NCI-H1417 (cell line): ENCODE data around the gene CHAF1B.

ENCODE experiments used
- DNase-seq, 3 experiments: peaks; one replicate each; lab custom pipeline; 2025; lab: John Stamatoyannopoulos, UW

The CHAF1B gene

GRCh38 chr21:36427502-36427901 is 42.3 kb downstream of the CHAF1B start:
- DNase-seq = no peak

GRCh38 chr21:36428761-36429432 is 43.7 kb downstream of the CHAF1B start:
- peak in 1 of 3 experiments; percentile 7 for DNase-seq

DNA sequence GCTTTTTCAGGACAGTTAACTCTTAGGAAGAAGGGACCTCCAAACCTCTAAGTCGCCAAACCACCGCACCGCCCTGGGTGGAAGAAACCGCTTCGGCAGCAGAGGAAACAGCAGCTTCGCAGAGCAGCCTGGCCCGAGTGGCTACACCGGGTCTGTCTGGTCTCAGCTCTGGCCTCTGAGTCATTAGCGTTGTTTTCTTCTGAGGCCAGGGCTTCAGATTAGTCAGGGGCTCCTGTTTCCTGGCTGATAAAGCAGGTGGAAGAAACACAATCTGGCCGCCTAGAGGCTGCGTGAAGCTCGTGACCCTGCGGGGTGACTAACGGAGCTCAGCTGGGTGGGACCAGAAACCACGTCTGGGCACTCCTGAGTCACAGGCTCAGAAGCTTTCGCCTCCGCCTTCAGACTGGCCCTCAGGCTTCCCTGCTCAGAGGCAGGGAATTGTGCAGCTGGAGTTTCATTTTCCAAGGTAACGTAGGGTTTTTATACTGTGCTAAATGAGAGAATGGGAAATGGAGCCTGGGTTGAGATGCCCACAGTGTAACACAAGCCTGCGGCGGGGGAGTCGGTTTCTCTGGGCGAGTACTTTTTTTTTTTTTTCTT is 44.9 kb downstream of the CHAF1B start:
- peak in 1 of 3 experiments; percentile 47 for DNase-seq

- DNase-seq = no peak
Measured at GRCh38 chr21:36430841-36431240, 45.6 kb downstream of the CHAF1B start.

DNA sequence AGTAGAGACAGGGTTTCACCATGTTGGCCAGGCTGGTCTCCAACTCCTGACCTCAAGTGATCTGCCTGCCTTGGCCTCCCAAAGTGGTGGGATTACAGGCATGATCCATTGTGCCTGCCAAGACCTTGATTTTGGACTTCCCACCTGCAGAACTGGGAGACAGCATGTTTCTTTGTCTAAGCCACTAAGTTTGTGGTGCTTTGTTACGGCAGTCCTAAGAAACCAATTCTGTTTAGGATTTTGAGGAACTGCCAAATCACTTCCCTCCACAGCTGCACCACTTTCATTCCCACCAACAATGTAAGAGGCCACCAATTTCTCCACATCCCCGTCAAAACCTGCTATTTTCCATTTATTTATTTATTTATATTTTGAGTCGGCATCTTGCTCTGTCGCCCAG is 46.1 kb downstream of the CHAF1B start:
- DNase-seq = no peak

- DNase-seq = no peak
Measured at GRCh38 chr21:36433059-36433709, 48.0 kb downstream of the CHAF1B start.

DNA sequence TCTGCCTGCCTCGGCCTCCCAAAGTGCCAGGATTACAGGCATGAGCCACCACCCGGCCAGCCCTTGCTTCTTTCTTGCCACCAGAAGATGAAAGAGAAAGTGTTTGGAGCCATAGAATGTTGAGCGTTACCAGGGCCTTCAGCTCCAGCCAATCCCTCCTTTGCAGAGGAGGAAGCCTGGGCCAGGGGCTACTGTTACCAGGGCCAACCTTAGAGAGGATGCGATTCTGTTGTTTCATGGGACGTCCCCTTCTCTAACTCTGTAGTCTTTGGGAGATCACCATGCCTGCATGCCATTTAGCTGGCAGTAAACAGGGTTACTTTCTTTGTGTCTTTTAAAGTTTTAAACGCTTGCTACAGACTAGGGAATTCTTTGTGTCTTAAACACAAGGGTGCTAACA is 49.0 kb downstream of the CHAF1B start:
- no peak for DNase-seq

DNA sequence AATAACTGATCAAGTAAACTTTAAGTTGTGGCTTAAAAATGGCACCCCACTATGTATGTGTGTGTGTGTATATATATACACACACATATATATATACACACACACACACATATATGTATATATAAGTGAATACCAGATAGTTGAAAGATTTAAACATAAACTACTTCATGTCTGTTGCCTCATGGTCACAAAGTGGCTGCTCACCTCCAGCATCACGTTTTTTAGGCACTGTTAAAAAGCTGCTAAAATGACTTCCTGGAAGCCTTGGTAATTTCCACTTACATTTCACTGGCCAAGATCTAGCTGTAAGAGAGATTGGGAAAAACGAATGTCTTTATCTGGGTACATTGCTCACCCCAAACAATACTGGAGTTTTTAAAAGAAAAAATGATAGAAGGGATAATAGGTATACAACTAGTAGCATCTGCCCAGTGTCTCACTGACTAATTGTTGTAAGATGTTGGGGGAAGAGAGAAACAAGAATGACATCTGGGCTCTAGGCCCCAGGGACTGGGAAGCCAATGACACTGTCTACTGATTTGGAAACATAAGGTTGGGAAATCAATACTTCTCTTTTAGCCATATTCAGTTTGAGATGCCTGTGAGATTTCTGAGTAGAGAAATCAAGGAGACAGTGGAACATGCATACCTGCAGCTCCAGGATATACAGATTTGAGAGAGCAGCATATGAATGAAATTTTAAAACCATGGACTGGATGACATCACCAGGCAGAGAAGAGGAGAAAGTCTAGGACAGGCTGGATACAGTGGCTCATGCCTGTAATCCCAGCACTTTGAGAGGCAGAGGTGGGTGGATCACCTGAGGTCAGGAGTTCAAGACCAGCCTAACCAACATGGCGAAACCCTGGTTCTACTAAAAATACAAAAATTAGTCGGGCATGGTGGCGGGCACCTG is 51.9 kb downstream of the CHAF1B start:
- no peak for DNase-seq

DNA sequence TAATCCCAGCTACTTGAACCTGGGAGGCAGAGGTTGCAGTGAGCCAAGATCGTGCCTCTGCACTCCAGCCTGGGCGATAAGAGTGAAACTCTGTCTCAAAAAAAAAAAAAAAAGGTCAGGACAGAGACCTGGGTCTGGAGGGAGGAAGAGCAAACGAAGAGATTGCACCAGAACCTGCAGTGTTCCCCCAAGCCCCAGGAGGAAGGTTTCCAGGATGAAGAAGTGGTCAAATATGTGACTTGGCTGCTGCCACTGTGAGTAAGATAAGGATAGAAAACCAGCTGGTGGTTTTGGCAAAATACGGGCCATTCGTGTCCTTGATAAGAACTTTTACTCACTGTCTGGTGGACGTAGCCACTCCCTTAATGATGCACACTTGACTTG is 52.5 kb downstream of the CHAF1B start:
- DNase-seq = no peak

DNA sequence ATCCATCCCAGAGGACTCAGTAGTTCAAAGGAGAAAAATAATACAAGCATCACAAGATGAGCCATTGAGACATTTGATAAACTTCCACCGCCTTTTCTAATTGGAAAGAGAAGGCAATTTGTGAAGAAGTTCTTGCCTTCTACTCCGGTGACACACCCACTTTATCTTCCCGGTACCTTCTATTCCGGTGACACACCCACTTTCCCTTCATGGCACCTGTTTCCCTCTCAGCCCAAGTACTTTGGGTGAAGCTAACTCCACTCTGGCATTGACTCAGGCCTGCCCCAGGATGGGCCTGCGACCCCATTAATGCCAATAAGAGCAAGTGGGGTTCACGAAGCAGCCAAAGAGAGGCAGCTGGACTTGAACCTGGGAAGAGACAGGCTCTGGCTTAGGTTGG is 56.5 kb downstream of the CHAF1B start:
- DNase-seq = no peak

DNA sequence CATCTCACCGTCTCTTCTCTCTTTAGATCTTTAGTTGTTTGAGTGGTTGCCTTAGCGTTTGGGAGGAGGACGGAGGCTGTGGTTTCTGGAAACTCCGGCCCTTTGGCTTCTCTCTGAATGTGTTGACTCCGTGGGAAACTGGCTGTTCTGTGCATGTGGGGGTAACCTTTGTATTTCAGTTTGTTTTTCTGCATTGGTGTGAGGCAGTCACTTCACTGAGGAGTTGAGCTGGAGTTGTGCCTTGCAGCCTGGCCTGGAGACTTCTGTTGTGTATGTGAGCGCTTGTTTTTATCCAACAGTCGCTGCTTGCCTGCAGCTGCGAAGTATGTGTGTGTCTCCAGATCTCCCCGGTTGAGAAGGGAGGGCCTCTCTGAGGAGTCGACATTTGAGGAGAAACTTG is 61.1 kb downstream of the CHAF1B start:
- no peak for DNase-seq

DNA sequence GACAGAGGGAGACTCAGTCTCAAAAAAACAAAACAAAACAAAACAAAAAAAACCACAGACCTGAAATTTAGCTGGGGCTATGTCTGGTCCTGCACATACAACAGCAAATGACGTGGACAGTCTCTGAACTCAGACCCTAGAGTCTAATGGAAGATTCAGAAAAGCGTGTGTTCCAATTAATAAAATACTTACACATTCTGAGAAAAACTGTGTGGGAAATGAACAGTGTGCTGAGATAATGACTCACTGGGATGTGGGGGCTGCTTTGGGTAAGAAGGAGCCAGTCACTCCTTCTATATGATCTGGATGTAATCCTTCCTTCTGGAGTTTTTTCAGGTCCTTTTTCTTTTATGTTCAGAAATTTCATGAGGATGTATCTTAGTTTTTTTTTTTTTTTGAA is 65.3 kb downstream of the CHAF1B start:
- DNase-seq = no peak

DNA sequence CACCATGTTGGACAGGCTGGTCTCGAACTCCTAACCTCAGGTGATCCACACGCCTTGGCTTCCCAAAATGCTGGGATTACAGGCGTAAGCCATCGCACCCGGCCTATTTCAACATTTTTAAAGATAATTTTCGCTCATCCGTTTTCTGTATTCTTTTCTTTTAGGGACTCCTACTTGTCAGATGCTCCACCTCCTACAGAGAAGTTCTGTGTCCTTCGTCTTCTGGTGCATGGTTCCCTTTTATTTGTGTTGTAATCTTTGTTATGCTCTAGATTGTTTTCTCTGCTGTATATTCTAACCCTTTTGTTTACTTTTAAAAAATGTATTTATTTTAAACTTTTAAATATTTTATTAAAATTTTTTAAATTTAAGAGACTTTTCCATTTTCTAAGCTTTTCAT is 66.3 kb downstream of the CHAF1B start:
- no peak for DNase-seq

- no peak for DNase-seq
Measured at GRCh38 chr21:36452281-36452825, 67.2 kb downstream of the CHAF1B start.

GRCh38 chr21:36454093-36454531 is 68.9 kb downstream of the CHAF1B start:
- peak in 2 of 3 experiments; percentile 82 to 97 for DNase-seq

GRCh38 chr21:36454706-36455105 is 69.5 kb downstream of the CHAF1B start:
- peak in 2 of 3 experiments; percentile 61 to 77 for DNase-seq

- peak in 1 of 3 experiments; percentile 21 for DNase-seq
Measured at GRCh38 chr21:36456729-36457414, 71.7 kb downstream of the CHAF1B start.

DNA sequence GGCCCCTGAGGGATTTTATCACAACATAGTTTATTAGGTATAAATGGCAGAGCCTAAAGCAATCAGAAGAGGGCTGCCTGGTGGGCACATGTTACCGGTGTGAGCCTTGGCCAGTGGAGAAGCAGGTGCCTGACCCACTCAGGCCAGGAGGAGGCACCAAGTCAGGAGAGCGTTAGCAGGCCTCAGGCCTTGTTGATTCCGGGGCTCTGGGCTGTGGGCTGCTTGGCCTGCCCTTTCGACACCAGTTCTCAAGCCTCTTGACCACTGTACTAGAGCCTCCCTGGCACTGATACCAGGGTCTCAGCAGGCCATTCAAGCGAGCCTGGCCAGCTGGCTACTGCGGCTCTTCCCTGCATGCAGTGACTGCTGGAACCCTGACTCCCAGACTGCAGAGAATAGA is 73.9 kb downstream of the CHAF1B start:
- no peak for DNase-seq

DNA sequence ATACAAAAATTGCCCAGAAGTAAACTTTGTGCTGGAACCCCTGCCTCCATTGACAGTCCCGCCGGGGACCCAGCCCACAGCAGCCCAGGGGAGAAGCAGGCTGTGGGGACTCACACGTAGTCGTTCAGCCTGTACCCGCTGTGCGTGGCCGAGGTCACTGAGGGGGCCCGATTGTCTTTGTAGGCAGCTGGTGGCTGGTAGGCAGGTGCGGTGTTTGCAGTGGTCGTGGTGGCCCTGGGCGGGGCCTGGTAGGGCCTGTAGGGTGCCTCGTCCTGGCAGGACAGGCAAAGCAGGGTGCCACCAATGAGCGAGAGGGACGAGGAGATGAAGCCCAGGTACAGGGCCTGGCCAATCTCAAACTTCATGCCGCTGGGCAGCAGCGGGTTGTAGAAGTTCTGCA is 75.7 kb downstream of the CHAF1B start:
- no peak for DNase-seq

DNA sequence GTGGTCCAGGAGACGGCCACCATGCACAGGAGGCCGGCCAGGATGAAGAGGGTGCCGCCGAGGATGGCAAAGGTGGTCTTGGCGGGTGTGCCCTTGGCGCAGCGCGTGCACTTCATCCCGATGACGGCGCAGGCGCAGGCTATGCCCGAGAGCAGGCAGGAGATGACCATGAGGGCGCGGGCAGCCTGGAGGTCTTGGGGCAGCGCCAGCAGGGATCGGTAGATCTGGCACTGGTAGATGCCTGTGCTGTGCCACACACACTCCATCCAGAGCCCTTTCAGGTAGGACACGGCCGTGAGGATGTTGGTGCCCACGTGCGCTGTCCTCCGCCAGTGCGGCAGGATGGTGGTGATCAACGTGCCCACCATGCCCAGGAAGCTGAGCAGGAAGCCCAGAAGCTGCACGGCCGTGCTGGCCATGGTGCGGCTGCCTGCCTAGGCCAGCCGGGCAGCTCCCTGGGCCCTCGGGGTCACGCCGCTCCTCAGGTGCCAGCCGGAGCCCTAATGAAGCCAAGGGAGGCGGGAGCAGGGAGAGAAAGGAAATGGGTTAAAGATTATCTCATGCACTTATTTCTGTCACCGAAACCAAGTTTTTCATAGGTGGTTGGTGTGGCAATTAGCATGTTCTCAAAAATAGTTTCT is 76.2 kb downstream of the CHAF1B start:
- DNase-seq = no peak

- no peak for DNase-seq
Measured at GRCh38 chr21:36461918-36462486, 76.8 kb downstream of the CHAF1B start.
